HG02763 (cell line): ENCODE data around the gene SGTA.

Experiments used
- ATAC-seq: cut with Tn5 transposase; IDR thresholded peaks from one replicate; pipeline ENCODE4 v1.9.1; 2021; ENCODE audit warnings: mild to moderate bottlenecking, moderate library complexity; ENCODE audit not compliant: unreplicated experiment

SGTA gene

DNA sequence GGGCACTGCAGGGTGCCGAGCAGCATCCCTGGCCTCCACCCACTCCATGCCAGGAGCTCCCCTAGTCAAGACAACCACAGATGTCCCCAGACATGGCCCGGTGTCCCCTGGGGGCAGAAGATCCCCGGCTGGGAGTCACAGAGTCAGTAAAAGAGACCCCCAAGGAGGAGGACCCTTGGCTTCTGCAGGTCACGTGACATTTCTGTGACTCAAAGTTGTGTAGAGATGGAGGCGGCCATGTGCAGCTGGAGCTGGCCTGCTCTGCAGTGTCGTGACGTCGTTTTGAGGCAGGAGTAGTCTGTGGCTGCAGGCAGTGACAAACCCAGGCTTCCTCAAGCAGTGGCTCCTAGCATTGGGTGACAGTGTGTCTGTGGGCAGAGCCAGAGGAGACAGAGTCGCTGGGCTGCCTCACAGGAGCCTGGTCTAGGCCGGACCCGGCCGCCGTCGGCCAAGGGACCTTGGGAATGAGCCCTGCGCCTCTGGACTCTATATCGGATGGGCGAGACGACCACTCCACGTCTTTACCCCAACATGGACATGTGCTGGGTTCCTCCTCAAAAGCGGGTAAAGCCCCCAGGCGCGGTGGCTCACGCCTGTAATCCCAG lies 54.2 kb downstream of the SGTA start:
- no peak for ATAC-seq

DNA sequence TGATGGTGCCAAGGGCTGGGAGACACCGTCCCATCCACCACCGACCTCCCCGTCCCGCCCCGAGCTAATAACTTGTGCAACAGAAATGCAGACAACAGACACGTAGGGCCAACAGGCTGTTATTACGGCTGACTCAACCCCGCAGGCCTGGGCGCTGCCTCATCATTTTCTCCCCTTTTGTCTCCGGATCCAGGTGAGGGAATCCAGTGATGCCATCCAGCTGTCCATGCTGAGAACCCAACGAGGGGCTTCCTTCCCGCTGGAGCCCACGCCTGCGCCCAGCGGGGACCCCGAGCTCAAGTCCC lies 55.5 kb downstream of the SGTA start:
- ATAC-seq = no peak

DNA sequence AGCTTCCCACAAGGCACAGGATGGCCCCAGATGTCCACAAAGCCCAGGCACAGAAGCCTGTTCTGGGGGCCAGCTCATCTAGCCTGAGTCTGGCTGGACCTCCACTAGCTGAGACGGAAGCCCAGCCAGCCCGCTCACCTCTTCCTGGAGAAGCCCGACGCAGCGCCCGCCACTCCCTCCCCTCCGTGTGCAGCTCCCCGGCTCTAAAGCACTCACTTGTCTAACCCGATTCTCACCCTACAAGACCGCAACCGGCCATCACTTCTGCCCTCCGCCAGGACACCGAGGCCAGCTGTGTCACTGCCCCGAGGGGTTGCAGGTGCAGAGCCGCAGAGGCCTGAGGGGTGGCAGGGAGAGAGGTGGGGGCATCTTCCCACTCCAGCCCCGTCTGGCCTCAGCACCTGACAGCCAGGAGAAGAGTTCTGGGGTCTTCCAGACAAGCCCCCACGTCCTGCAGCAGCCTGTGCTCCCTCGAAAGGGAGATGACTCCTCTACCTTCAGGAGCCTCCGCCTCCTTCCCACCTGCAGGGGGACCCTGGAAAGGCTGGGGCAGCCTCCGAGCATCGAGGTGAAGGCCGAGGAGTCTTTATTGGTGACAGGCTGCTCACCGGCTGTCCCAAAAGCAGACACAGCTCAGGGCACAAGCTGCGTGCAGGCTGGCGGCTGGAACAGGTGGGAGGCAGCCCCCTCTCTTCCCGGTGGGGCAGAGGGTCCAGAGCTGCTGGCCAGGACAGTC lies 56.0 kb downstream of the SGTA start:
- ATAC-seq = no peak

DNA sequence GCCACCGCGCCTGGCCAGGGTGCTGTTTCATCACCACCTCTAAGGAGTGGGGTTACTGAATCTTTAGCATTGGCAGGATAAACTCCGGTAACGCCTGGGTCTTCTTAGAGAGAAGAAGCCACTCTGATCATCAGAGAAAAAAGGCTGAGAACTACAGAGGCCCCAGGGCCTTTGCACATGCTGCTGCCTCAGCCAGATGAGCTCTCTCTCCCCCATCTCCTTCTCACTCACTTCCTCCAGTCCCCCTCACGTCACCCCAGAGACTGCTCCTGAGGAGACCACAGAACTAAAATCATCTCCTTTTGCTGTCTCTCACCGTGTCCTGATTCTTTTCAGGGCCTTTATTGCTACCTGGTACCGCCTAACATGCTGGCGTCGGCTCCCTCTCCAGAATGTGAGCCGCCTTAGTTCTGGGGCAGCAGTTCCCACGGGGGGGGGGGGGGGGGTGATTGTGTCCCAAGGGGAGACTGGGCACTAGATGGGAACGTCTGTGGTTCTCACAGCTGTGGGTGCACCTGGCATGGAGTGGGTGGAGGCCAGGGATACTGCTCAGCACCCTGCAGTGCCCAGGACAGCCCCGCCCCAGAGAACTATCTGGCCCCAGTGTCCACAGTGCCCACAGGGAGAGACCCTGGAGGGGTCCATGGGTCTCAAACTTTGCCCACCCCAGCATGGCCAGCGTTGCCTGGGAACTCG lies 56.8 kb downstream of the SGTA start:
- ATAC-seq = no peak

DNA sequence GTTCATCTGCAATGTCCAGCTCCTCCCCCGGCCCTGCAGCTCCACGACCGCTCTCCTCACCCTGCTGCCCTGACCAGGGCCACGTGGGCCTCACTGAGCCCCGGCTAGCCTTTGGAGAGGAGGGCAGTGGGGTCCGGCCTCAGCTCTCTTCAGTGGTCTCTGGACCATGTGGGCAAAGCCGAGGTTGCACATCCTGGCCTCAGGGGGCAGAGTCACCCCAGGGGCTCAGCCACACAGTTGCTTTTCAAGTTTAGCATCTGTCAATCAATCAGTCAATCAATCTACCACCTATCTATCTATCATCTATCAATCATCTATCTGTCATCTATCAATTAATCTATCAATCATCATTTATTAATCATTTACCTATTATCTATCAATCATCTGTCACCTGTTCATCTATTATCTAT lies 58.9 kb downstream of the SGTA start:
- ATAC-seq = no peak

DNA sequence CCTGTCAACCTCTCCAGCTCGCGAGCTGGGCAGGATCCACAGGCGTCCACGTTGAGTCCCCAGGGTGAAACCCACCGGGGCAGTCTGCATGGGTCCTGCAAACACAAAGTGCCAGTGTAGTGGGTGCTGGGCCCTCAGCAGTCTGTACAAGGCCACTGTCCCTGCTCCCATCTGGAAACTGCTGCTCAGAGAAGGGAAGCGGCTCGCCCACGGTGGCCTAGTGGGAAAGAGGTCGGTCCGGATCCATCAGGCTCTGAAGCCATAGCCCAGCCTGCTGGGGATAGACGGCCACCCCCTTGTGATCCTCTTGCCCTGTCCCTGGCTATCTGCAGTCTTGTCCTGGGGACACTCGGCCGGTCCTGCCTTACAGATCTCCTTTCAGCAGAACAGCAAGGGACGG lies 59.3 kb downstream of the SGTA start:
- ATAC-seq = no peak

DNA sequence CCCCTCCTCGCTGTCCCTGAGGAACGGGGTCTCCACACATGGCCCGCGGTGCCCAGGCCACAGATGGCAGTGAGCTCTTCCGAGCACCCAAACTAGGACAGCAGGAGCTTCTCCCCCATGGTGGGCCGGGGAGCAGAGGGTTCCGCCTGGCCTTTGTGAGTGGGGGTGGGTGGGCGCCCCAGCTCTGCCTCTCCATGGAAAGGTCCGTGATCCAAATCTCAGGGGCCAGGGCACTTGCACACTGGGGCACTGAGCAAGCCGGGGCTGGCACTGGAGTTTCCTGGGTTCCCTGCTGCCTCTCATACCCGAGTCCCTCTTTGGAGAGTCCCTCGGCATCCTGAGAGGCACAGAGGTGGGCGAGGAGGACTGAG lies 59.7 kb downstream of the SGTA start:
- ATAC-seq = no peak

DNA sequence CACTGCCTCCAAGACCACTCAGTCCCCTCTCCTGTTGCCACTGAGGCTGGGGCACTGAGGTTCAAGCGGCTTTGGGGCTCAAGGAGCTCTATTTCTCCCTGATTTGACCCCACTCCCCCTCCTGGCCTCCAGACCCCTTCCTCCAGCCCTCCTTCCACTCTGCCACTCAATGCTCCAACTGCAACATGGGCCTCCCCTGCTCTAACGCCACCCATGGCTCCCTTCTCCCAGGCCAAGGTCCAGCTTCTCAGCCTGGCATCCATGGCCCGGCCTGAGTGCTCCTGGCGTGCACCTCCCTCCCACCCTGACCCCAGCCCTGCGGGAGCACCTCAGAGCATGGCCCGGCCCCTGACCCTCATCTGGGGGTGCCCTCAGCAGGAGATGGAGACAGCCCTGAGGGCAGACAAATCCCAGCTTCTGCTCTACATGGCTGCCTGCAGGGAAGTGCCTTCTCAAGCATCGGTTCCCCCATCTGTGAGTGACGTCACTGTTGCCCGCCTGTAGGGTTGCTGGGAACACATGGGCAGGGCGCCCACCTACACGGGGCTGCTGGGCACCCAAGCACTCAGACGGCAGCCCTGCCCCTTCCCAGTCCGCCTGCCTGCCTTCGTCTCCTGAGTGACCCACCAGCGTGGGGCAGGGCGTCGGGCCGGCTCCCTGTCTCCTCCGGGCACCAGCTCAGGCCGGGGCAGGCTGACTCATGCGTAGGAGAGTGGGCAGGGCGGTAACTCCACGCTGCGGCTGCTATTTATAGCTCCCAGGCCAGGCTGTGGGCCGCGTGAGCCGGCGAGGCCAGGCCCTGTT lies 60.3 kb downstream of the SGTA start:
- ATAC-seq = no peak

DNA sequence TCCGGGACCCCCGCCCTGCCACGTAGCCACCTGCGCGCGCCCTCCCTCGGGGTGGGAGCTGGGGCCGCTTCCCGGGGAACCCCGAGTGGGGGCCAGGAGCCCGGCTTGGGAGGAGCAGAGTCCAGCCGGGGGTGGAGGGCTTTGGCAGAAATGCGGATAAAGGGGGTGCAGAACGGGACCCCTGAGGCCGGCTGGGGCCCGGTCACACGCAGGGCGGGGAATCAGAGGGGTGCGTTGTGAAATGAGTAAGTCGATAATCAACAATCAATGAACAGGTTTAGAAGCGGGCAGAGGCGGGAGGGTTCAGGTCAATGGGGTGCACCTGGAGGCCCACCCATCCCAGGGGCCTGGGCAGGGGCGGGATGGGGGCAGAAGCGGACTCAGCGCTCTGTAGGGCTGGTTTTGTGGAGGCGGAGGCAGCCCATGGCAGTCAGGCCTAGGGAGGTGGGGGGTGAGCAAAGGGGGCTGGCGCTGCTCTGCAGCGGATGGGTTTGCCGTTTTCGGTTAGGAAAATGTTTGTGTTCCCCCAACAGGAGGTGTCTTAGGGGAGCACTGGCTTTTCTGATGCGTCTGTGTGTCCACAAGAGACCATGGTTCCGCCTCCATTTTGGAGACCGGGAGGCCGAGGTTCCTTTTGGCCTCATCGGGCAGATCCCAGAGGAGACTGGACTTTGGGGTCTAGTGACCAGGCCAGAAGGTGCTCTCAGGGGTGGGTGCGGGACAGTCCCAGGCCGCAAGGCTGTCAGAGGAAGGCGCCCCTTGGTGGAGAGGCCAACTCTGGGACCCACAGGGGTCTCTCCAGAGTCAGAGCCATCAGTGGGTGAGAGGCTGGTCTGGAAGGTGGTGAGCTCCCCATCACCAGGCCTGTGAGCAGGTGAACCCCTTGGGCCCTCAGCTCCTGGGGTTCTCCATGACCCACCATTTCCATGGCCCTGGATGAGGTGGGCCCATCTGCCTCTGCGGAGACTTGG lies 61.2 kb downstream of the SGTA start:
- ATAC-seq = no peak

DNA sequence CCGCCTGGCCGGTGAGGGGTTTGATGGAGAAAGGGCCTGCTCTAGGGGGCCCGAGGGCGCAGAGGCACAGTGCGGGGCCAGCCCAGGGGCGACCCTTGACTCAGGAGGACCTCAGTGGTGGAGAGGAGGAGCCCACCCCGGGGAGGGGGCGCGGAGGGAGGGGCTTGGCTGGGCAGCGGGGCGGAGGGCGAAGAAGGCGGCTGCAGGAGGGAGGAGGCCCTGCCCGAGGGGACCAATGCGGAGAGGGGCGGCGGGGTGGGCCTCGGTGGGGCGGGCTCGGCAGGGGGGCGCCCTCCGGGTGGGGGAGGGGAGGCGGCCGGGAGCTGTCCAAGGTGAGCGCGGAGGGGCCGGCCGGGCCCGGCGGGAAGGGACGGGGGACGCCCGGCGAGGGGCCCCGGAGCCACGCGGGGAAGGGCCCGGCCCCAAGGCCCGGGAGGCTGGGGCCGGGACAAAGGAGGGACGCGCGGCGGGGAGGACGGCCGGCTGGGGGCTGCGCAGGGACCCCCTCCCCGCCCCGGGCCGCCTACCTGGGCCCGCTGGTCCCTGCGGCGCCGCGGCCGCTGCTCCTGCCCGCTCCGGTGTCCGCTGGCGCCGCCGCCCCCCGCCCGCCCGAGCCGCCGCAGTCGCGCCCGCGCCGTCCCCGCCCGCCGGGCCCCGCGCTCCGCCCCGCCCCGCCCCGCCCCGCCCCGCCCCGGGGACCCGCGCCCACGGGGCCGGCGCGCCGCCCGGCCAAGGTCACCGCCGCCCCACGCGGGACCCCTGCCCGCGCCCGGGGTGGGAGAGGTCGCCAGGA lies 62.1 kb downstream of the SGTA start, which contains the start of gene DIRAS1:
TSS of gene DIRAS1 (minus strand) at position 596 of the 793 bp plus-strand sequence. CDS start 3,566 bp downstream, outside the sequence.
- ATAC-seq = no peak

DNA sequence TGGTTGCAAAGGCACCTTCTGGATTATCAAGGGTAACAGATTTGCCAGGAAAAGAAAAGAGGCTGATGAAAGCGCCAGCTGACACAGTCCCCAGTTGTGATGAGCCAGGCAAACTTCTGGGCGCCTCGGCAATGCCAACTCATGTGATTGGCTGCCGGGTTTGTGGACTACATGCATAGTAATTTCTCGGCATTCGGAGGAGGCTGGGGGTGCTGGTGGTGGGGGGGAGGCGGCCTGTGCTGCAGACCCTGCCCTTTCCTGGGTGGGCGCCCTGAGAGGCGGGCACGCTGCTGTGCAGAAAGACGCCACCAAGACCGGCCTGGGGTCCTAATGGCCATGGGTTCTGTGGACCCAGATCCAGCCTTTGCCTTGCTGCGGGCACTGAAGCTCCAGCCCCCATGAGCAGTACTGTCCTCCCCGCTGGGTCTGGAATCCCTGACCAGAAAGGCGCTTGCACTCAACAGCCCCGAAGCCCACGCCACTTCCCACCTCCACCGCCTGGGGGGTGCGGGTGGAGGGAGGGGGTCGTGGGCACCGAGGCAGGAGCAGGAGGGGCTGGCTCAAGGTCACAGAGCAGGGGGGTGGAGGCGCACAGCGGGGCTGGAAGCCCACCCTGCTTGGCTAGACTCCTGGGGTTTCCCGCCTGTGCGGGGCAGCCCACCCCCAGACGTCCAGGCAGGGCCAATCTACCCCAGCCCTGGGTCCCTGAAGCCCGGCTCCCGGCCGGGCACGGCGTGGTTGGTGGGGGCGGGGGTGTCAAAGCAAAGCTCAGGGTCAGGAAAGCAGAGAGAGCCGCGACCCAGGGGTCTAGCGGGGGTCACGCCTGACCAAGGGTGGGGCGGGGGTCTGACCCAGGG lies 62.9 kb downstream of the SGTA start:
- no peak for ATAC-seq

DNA sequence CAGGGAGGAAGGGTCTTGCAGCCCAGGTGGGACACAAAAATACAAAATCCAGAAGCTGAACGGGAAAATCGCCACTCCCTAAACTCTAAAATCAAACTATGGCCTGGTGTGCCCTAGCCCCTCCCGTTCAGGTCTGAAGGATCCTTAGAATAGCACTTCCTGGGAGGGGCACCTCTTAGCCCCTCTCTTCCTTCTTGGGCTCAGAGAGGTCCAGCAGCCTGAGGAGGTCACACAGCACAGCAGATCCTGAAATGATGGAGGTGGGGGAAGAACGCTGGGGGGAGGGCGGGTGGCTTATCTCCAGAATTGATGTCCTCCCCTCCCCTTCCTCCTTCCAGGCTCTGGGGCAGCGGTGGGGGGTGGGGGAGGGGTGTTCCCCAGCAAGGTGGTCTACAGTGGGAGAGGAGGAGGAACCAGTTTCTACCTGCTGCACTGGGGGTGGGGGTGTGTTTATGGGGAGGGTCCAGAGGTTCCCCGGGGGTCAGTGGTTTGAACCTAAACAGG lies 63.8 kb downstream of the SGTA start:
- no peak for ATAC-seq

DNA sequence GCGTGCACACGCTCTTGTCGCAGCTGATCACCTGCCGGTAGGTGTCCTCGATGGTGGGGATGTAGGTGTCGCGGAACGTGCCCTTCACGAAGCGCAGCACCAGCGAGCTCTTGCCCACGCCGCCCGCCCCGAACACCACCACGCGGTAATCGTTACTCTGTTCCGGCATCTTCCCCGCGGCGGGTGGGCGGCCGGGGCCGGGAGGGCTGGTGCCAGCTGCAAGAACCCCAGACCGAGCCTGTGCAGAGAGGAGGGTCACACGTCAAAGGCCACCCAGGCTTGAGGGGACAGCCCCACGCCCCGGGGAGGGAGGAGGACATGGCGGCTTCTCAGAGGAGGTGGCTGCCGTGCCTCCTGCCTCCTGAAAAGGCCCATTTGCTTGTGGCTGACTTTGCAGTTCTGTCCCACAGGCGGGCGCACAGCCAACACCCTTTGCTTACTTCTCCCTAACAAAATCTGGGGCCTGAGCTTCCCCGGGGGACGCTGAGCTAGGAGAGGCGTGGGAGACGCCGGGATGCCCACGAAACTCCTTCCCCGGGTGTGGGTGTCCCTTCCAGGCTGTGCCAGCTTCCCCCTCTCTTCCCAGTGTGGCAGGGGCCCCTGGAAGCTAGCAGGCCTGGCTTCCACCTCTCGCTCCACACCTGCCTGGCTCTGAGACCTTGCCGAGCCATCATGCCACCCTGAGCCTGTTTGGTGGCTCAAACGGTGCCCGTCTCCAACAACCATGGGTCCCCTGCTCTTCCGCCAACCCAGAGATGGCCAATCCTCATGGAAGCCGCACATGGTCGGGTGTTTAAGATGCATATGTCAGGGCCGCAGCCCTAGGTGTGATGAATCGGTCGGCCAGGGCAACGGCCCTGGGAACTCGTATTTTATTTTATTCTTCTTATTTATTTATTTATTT lies 65.2 kb downstream of the SGTA start:
- no peak for ATAC-seq

DNA sequence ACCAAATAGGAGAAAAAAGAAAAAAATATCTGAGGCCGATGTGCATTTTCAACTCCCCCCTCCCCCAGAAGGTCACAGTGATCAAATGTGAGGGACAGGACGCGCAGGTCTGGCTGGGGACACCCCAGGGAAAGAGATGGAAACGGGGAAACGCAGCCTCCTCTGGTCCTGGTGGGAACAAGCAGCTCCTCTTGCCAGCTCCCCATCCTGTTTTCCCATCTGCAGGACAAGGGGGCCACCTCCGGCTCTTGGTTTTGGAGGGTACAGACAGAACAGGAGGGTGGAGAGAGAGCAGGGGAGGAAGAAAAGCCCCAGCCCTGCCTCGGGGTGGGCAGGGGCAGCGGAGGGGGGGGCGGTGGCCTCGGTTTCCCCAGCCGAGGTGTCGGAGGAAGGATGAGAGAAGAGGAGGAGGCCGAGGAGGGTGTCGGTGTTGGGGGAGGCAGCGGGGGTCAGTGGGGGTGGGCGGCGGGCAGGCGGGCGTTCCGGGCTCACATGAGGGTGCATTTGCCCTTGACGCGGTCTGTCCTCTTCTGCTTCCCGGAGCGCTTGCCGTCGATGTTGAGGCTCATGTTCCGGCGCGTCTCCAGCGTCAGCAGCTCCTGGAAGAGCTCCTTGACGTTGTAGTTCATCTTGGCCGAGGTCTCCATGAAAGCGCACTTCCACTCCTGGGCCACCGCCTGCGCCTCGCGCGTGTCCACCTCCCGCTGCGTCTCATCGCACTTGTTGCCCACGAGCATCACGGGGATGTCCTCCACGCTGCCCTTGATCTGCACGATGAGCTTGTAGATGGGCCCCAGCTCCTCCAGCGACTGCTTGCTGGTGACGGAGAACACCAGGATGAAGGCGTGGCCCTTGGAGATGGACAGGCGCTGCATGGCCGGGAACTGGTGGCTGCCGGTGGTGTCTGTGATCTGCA lies 66.1 kb downstream of the SGTA start:
- no peak for ATAC-seq

DNA sequence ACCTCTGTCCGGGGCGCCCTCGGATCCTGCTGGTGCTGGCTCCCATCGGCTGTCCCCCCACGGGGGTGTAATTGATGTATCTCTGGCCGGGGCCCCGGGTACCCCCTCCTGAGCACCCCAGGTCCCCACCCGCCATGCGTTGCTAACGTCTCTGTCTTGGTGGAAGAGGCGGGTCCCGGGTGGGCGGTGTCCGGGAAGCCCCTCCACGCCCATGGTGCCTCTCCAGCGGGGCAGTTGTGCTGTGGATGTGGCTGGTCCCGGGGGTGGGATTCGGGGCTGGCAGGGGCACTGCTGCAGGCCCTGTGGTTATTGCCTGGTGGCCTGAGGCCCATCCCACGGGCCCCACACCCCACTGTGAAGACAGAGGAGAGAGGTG lies 66.8 kb downstream of the SGTA start:
- ATAC-seq = no peak

DNA sequence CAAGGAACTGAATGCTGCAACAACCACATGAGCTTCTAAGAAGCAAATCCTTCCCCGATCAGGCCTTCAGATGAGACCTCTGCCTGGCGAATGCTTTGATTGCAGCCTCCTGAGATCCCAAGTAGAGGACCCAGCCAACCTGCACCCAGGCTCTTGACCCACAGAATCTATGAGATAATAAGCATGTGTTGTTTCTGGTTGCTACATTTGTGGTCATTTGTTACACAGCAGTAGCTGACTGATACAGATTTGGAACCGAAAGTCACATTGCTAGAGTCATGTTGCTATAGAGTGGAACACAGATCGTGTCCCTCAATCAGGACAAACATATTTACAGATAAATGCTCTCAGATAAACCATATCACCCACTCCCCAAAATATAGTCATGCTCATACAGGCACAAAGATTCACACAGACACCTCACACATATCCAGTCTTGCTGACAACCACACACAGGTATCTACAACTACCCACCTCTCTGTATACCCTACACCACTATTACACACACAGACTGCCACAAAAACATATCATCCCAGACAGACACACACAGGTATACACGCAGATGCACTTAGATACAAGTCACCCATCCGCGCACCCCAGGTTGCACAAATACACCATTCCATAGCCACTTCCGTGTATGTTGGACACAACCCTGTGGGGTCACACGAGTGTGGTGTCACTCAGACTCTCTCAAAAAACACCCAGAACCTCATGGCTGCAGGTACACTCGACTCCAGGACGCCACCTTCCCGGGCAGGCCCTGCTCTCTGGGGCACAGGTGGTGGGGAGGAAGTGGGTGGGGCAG lies 67.4 kb downstream of the SGTA start:
- no peak for ATAC-seq
